H9 (cell line): ENCODE results near the gene NCF2. TPM values are rescaled to one million over a fixed set of nuclear protein-coding genes. Genes with fewer than 3 reads are reported as not detected.

Experiments
- DNase-seq: peaks from one replicate; pipeline ENCODE4 v3.0.0-alpha.2; 2017
- H2AFZ ChIP-seq: one replicate; pipeline ENCODE4 v1.6.1; 2013; ENCODE audit warnings: mild to moderate bottlenecking, low read length, control low read depth, moderate library complexity
- H2AK5ac ChIP-seq: 2 replicates; pipeline ENCODE4 v1.6.1; 2013; ENCODE audit warnings: low read length, control low read depth, mixed read lengths; ENCODE audit not compliant: insufficient read length
- H2BK120ac ChIP-seq: one replicate; pipeline ENCODE4 v1.6.1; 2013; ENCODE audit warnings: low read depth, mild to moderate bottlenecking, low read length, control low read depth, inconsistent platforms; ENCODE audit not compliant: poor library complexity, severe bottlenecking
- H2BK12ac ChIP-seq: 2 replicates; pipeline ENCODE4 v1.6.1; 2013; ENCODE audit warnings: low read length, control low read depth, mixed read lengths, low read depth; ENCODE audit not compliant: insufficient read length
- H2BK15ac ChIP-seq: 2 replicates; pipeline ENCODE4 v1.6.1; 2013; ENCODE audit warnings: low read depth, low read length, control low read depth
- H2BK20ac ChIP-seq: one replicate; pipeline ENCODE4 v1.6.1; 2013; ENCODE audit warnings: low read depth, mild to moderate bottlenecking, low read length, control low read depth, inconsistent platforms; ENCODE audit not compliant: poor library complexity, severe bottlenecking
- H2BK5ac ChIP-seq: 2 replicates; pipeline ENCODE4 v1.6.1; 2013; ENCODE audit warnings: low read length, control low read depth, mixed read lengths; ENCODE audit not compliant: insufficient read length
- H3K14ac ChIP-seq: 2 replicates; pipeline ENCODE4 v1.6.1; 2013; ENCODE audit warnings: low read length, control low read depth; ENCODE audit not compliant: insufficient read depth
- H3K18ac ChIP-seq: 2 replicates; pipeline ENCODE4 v1.6.1; 2013; ENCODE audit warnings: low read depth, mild to moderate bottlenecking, mixed read lengths, low read length, control low read depth; ENCODE audit not compliant: insufficient read length
- H3K23ac ChIP-seq: 2 replicates; pipeline ENCODE4 v1.6.1; 2013; ENCODE audit warnings: low read length, control low read depth, mixed read lengths, low read depth; ENCODE audit not compliant: insufficient read length
- H3K23me2 ChIP-seq: 2 replicates; pipeline ENCODE4 v1.6.1; 2013; ENCODE audit warnings: low read depth, mild to moderate bottlenecking, mixed read lengths, low read length, control low read depth; ENCODE audit not compliant: insufficient read length, poor library complexity, severe bottlenecking
- H3K27ac ChIP-seq: 2 replicates; pipeline ENCODE4 v1.5.1; 2013; ENCODE audit warnings: low read length, control low read depth, mixed read lengths, low read depth; ENCODE audit not compliant: insufficient read length
- H3K27me3 ChIP-seq: 2 replicates; pipeline ENCODE4 v1.6.1; 2013; ENCODE audit warnings: low read length, control low read depth, inconsistent platforms; ENCODE audit not compliant: insufficient read depth
- H3K4ac ChIP-seq: 2 replicates; pipeline ENCODE4 v1.6.1; 2013; ENCODE audit warnings: low read depth, mild to moderate bottlenecking, control low read depth, inconsistent platforms, low read length, moderate library complexity
- H3K4me1 ChIP-seq: 2 replicates; pipeline ENCODE4 v1.6.1; 2013; ENCODE audit warnings: low read length, control low read depth, inconsistent platforms; ENCODE audit not compliant: insufficient read depth
- H3K4me2 ChIP-seq: 2 replicates; pipeline ENCODE4 v1.6.1; 2013; ENCODE audit warnings: low read length, control low read depth, mixed read lengths; ENCODE audit not compliant: insufficient read length, insufficient read depth
- H3K56ac ChIP-seq: 2 replicates; pipeline ENCODE4 v1.6.1; 2013; ENCODE audit warnings: low read depth, mild to moderate bottlenecking, mixed read lengths, low read length, control low read depth; ENCODE audit not compliant: insufficient read length
- H3K79me1 ChIP-seq: 2 replicates; pipeline ENCODE4 v1.6.1; 2013; ENCODE audit warnings: low read depth, mild to moderate bottlenecking, moderate library complexity, low read length, control low read depth, inconsistent platforms; ENCODE audit not compliant: insufficient read depth, poor library complexity, severe bottlenecking
- H3K79me2 ChIP-seq: 2 replicates; pipeline ENCODE4 v1.6.1; 2013; ENCODE audit warnings: low read length, control low read depth, inconsistent platforms; ENCODE audit not compliant: insufficient read depth
- H3K9ac ChIP-seq: 2 replicates; pipeline ENCODE4 v1.6.1; 2013; ENCODE audit warnings: low read length, control low read depth, mixed read lengths; ENCODE audit not compliant: insufficient read length; ENCODE audit errors: extremely low read depth
- H3K9me3 ChIP-seq: one replicate; pipeline ENCODE4 v1.6.1; 2013; ENCODE audit warnings: low read depth, low read length, inconsistent platforms; ENCODE audit not compliant: control insufficient read depth
- H3T11ph ChIP-seq: one replicate; pipeline ENCODE4 v1.6.1; 2013; ENCODE audit warnings: mild to moderate bottlenecking, low read length, control low read depth, inconsistent platforms
- H4K20me1 ChIP-seq: one replicate; pipeline ENCODE4 v1.6.1; 2013; ENCODE audit not compliant: control insufficient read depth, insufficient read length, insufficient read depth
- H4K5ac ChIP-seq: 2 replicates; pipeline ENCODE4 v1.6.1; 2013; ENCODE audit warnings: low read depth, mild to moderate bottlenecking, mixed read lengths, low read length, control low read depth; ENCODE audit not compliant: insufficient read length
- H4K8ac ChIP-seq: replicated peaks from 2 replicates; pipeline ENCODE4 v1.6.1; 2013; ENCODE audit warnings: low read length, control low read depth, mixed read lengths, low read depth; ENCODE audit not compliant: insufficient read length
- H4K91ac ChIP-seq: 2 replicates; pipeline ENCODE4 v1.6.1; 2013; ENCODE audit warnings: low read depth, mild to moderate bottlenecking, moderate library complexity, mixed read lengths, low read length, control low read depth; ENCODE audit not compliant: insufficient read length
- H3K27ac Mint-ChIP-seq, 3 experiments: 2 replicates in 2 of 3; 3 replicates in 1 of 3; pipeline ENCODE4 v1.8.0; 2020 to 2021; ENCODE audit warnings: mixed read lengths in 3 of 3, mild to moderate bottlenecking in 1 of 3, moderate library complexity in 1 of 3
- H3K27me3 Mint-ChIP-seq: 2 replicates; pipeline ENCODE4 v1.8.0; 2021; ENCODE audit warnings: low read depth, mild to moderate bottlenecking, moderate library complexity, mixed read lengths
- H3K36me3 Mint-ChIP-seq, 3 experiments: 2 replicates in 2 of 3; 3 replicates in 1 of 3; pipeline ENCODE4 v1.8.0; 2020 to 2021; ENCODE audit warnings: low read depth in 3 of 3, mixed read lengths in 3 of 3; ENCODE audit not compliant: insufficient read depth in 1 of 3
- H3K4me1 Mint-ChIP-seq, 2 experiments: 2 replicates each; pipeline ENCODE4 v1.8.0; 2020; ENCODE audit warnings: mixed read lengths in 2 of 2
- H3K4me3 Mint-ChIP-seq, 2 experiments: 2 replicates in 1 of 2; 3 replicates in 1 of 2; pipeline ENCODE4 v1.8.0; 2020 to 2021; ENCODE audit warnings: mild to moderate bottlenecking in 2 of 2, mixed read lengths in 2 of 2, moderate library complexity in 1 of 2
- H3K9me3 Mint-ChIP-seq, 2 experiments: 2 replicates in 1 of 2; 3 replicates in 1 of 2; pipeline ENCODE4 v1.8.0; 2020; ENCODE audit warnings: mild to moderate bottlenecking in 2 of 2, mixed read lengths in 2 of 2, moderate library complexity in 1 of 2
- WGBS: extraction: QIAGEN DNeasy Blood & Tissue Kit; methylation state at CpG from one replicate; pipeline ENCODE4 v1.1.7; 2013; ENCODE audit warnings: missing lambda C conversion rate, low lambda C conversion rate, mixed read lengths; ENCODE audit not compliant: insufficient read length; ENCODE audit errors: extremely low coverage; 5-methylcytosine and 5-hydroxymethylcytosine counted together
- total RNA-seq: library from RNA; stranded (reverse); gene quantifications from 2 replicates; pipeline ENCODE4 v1.2.1, GENCODE V29; 2021
- TF ChIP-seq, protein P1 (sequence below): fragments of 200-600 bp; sonication (generic); conservative IDR thresholded peaks from 3 replicates; pipeline ENCODE4 v1.8.0; 2021; ENCODE audit warnings: antibody characterized with exemption, mild to moderate bottlenecking

Gene NCF2
- total RNA-seq, 1 experiment from 2014 or later, result not detected

DNA sequence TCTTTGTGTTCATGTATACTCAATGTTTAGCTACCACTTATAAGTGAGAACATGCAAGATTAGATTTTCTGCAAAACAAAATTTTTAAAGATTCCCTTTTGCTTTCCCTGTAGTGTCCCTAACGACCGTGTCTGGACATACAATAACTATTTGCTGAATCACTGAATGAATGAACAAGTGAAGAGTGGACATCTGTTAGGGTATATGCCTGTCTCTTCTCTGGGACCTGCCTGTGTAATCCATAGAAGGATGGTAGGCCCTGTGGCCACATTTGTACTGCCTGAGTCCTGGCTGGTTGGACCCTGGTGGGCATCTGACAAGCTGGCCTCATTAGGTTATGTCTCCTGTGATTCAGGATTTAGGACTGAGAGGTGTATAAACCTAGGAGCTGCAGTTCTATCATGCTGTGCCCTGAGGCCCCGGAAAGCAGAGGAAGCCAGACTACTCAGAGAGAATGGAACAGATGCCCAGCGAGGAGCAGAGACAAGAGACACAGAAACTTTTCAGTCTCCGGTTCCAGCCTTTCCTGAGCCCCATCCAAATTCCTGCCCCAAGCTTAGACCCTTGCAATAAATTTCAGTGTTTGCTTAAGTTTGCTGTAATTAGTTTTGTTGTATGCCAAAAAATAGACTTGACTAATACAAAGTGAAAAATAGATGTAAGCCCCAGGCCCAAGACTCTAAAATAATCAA is 7.5 kb upstream of the NCF2 start:
- TF ChIP-seq, protein P1, sequence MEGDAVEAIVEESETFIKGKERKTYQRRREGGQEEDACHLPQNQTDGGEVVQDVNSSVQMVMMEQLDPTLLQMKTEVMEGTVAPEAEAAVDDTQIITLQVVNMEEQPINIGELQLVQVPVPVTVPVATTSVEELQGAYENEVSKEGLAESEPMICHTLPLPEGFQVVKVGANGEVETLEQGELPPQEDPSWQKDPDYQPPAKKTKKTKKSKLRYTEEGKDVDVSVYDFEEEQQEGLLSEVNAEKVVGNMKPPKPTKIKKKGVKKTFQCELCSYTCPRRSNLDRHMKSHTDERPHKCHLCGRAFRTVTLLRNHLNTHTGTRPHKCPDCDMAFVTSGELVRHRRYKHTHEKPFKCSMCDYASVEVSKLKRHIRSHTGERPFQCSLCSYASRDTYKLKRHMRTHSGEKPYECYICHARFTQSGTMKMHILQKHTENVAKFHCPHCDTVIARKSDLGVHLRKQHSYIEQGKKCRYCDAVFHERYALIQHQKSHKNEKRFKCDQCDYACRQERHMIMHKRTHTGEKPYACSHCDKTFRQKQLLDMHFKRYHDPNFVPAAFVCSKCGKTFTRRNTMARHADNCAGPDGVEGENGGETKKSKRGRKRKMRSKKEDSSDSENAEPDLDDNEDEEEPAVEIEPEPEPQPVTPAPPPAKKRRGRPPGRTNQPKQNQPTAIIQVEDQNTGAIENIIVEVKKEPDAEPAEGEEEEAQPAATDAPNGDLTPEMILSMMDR, result no peak
- H2BK120ac ChIP-seq, result no peak overlapping the region
- WGBS, result no CpG with 5 or more reads among the region's 5 CpGs
- no peaks in the 10 kb centered on the region for H3K9me3 ChIP-seq
- H3K27me3 ChIP-seq, result no peaks in the 10 kb centered on the region
- Mint-ChIP-seq H3K36me3 (no peaks in the 10 kb centered on the region), H3K9me3 (no peaks in the 10 kb centered on the region), H3K4me3 (no peak overlapping the region), H3K27me3 (no peaks in the 10 kb centered on the region), H3K27ac (no peak overlapping the region), H3K4me1 (peaks cover 8 to 9% of the 10 kb centered on the region in 2 experiments; a peak in 2 of 4 replicates)
- H3K23me2 ChIP-seq, result no peaks in the 10 kb centered on the region
- no peak overlapping the region for H3K23ac ChIP-seq
- H4K8ac ChIP-seq, result no peak overlapping the region
- H3K14ac ChIP-seq, result no peak overlapping the region
- no peak overlapping the region for H3K4ac ChIP-seq
- H2AFZ ChIP-seq, result no peak overlapping the region
- H3K27ac ChIP-seq, result no peak overlapping the region
- H2BK15ac ChIP-seq, result no peak overlapping the region
- no peaks in the 10 kb centered on the region for H3K79me2 ChIP-seq
- no peak overlapping the region for H4K91ac ChIP-seq
- H3K4me2 ChIP-seq, result no peak overlapping the region
- H3K4me1 ChIP-seq, result no peaks in the 10 kb centered on the region
- H2AK5ac ChIP-seq, result no peak overlapping the region
- H3K18ac ChIP-seq, result no peak overlapping the region
- H2BK5ac ChIP-seq, result no peak overlapping the region
- H3T11ph ChIP-seq, result no peak overlapping the region
- H2BK20ac ChIP-seq, result no peak overlapping the region
- no peak for DNase-seq
- H3K79me1 ChIP-seq, result no peaks in the 10 kb centered on the region
- no peaks in the 10 kb centered on the region for H4K20me1 ChIP-seq
- no peak overlapping the region for H2BK12ac ChIP-seq
- H3K56ac ChIP-seq, result no peak overlapping the region
- H4K5ac ChIP-seq, result no peak overlapping the region
- no peak overlapping the region for H3K9ac ChIP-seq
